Suprapubic skin (tissue), 4 donors: Measurements from ENCODE around the gene WNT9B. TPM values are rescaled to one million over a fixed set of nuclear protein-coding genes. Genes with fewer than 3 reads are reported as not detected.

Experiments
- DNase-seq, 2 donors: peaks; one replicate each; pipeline ENCODE4 v3.0.0-alpha.2; 2019; ENCODE audit warnings: low spot score in 2 of 2
- H3K27ac ChIP-seq: fragments of 200-600 bp; sonication (generic); one replicate; pipeline ENCODE4 v1.5.1; 2019
- H3K27me3 ChIP-seq: fragments of 200-600 bp; sonication (generic); one replicate; pipeline ENCODE4 v1.5.1; 2019
- H3K36me3 ChIP-seq: fragments of 200-600 bp; sonication (generic); one replicate; pipeline ENCODE4 v1.5.1; 2019
- H3K4me1 ChIP-seq: fragments of 200-600 bp; sonication (generic); one replicate; pipeline ENCODE4 v1.5.1; 2019
- H3K4me3 ChIP-seq: fragments of 200-600 bp; sonication (generic); one replicate; pipeline ENCODE4 v1.5.1; 2019; ENCODE audit warnings: mild to moderate bottlenecking
- H3K9me3 ChIP-seq: fragments of 200-600 bp; sonication (generic); one replicate; pipeline ENCODE4 v1.5.1; 2019
- CTCF ChIP-seq, 2 donors: fragments of 200-600 bp in 1 of 2; fragments of 450-650 bp in 1 of 2; sonication (generic) in 1 of 2; IDR thresholded peaks; one replicate each; pipeline ENCODE4 v1.5.1; 2016 to 2019; ENCODE audit warnings: antibody characterized with exemption in 2 of 2, mild to moderate bottlenecking in 1 of 2, moderate library complexity in 1 of 2
- EP300 ChIP-seq: sonication (generic); formaldehyde crosslinking; IDR thresholded peaks from one replicate; pipeline ENCODE4 v1.6.1; 2017; ENCODE audit warnings: antibody characterized with exemption
- POLR2A ChIP-seq, 2 donors: fragments of 450-650 bp; IDR thresholded peaks; one replicate each; pipeline ENCODE4 v1.6.1; 2017; ENCODE audit warnings: antibody characterized with exemption in 2 of 2, mild to moderate bottlenecking in 2 of 2, moderate library complexity in 2 of 2
- POLR2AphosphoS5 ChIP-seq, 3 donors: sonication (generic); formaldehyde crosslinking; IDR thresholded peaks; one replicate each; pipeline ENCODE4 v1.6.1; 2017; ENCODE audit warnings: antibody characterized with exemption in 3 of 3
- WGBS: methylation state at CpG from one replicate; pipeline ENCODE4 v1.1.5; 2018; 5-methylcytosine and 5-hydroxymethylcytosine counted together
- total RNA-seq, 4 donors: library from RNA; depleted of rRNA; stranded (reverse); fragments of >200 nt; gene quantifications; one replicate each; pipeline ENCODE4 v1.1.0, GENCODE V29; 2016

The WNT9B gene
- total RNA-seq, 4 donors from 2014 or later: 3.6 to 8.3 (median 4.5) TPM

- TF ChIP-seq POLR2A (IDR thresholded peaks at IDR 0.05) (no peak), CTCF (IDR thresholded peaks at IDR 0.05) (no peak), EP300 (no peak), POLR2AphosphoS5 (IDR thresholded peaks at IDR 0.05) (no peak)
- peak overlapping the region; percentile 53 for H3K4me3 ChIP-seq
- peaks cover 28% of the 10 kb centered on the region for H3K4me1 ChIP-seq
- H3K9me3 ChIP-seq: no peaks in the 10 kb centered on the region
- H3K36me3 ChIP-seq: no peaks in the 10 kb centered on the region
- H3K27me3 ChIP-seq: peaks cover 89% of the 10 kb centered on the region
- no peak overlapping the region for H3K27ac ChIP-seq
- WGBS: 17% methylated on average over 18 of the region's 24 CpGs
- DNase-seq: no peak
Measured at GRCh38 chr17:46819906-46820351, 31.5 kb upstream of the WNT9B start.

- H3K4me3 ChIP-seq: no peak overlapping the region
- H3K27me3 ChIP-seq: peaks cover 80% of the 10 kb centered on the region
- H3K36me3 ChIP-seq: no peaks in the 10 kb centered on the region
- H3K9me3 ChIP-seq: no peaks in the 10 kb centered on the region
- TF ChIP-seq POLR2AphosphoS5 (IDR thresholded peaks at IDR 0.05): no peak
- TF ChIP-seq POLR2A (IDR thresholded peaks at IDR 0.05): no peak
- TF ChIP-seq CTCF (IDR thresholded peaks at IDR 0.05): no peak
- no peak for TF ChIP-seq EP300
- no peak for DNase-seq
- WGBS: 57% methylated on average over 11 of the region's 13 CpGs
- H3K27ac ChIP-seq: no peak overlapping the region
- H3K4me1 ChIP-seq: peaks cover 28% of the 10 kb centered on the region
Measured at GRCh38 chr17:46820592-46821450, 30.6 kb upstream of the WNT9B start.

- peaks cover 28% of the 10 kb centered on the region for H3K4me1 ChIP-seq
- no peaks in the 10 kb centered on the region for H3K9me3 ChIP-seq
- no peak overlapping the region for H3K27ac ChIP-seq
- no peak overlapping the region for H3K4me3 ChIP-seq
- WGBS: 55% methylated on average over 31 of the region's 31 CpGs
- DNase-seq: no peak
- TF ChIP-seq POLR2AphosphoS5 (IDR thresholded peaks at IDR 0.05) (no peak), EP300 (no peak), POLR2A (IDR thresholded peaks at IDR 0.05) (no peak), CTCF (IDR thresholded peaks at IDR 0.05) (no peak)
- peaks cover 73% of the 10 kb centered on the region for H3K27me3 ChIP-seq
- H3K36me3 ChIP-seq: no peaks in the 10 kb centered on the region
Measured at GRCh38 chr17:46821482-46822387, 29.6 kb upstream of the WNT9B start.

GRCh38 chr17:46822388-46822921 lies 28.9 kb upstream of the WNT9B start:
- Histone ChIP-seq H3K9me3 (no peaks in the 10 kb centered on the region), H3K27ac (no peak overlapping the region), H3K27me3 (peaks cover 66% of the 10 kb centered on the region), H3K4me3 (no peak overlapping the region), H3K36me3 (no peaks in the 10 kb centered on the region), H3K4me1 (peaks cover 28% of the 10 kb centered on the region)
- TF ChIP-seq EP300: no peak
- peak in 1 of 2 donors; percentile 23 for TF ChIP-seq CTCF (IDR thresholded peaks at IDR 0.05)
- DNase-seq: no peak
- WGBS: 49% methylated on average over 17 of the region's 35 CpGs
